ENCODE results near the gene PCDH12. TPM values are rescaled to one million over a fixed set of nuclear protein-coding genes. Genes with fewer than 3 reads are reported as not detected.

PCDH12 gene
- total RNA-seq, 1 donor from 2014 or later, result under 0.01 TPM

- TF ChIP-seq CTCF (conservative IDR thresholded peaks at IDR 0.05; ENCODE audit: low read depth, low read length), result no peak
- no peak for DNase-seq (ENCODE audit: low read depth)
- no peak overlapping the region for H3K4me3 ChIP-seq (ENCODE audit: low read depth, low read length)
Observed at GRCh38 chr5:141997358-141997960, 39.5 kb upstream of the PCDH12 start.

DNA sequence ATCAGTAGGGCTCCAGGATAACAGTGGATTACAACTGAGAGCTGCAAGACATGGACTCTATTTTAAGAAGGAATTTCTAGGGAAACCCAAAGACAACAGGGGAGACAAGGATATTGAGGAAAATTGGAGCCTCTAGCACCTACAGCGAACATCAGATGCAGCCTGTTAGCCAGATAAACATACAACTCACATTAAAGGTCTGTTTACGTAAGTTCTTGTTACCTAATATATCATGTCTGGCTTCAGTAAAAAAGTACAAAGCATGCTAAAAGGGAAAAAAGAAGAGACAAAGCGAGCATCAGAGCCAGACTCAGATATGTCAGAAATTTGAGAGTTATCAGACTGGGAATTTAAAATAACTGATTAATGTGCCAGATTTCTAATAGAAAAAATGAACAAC, 37.7 kb upstream of the PCDH12 start:
- TF ChIP-seq CTCF (conservative IDR thresholded peaks at IDR 0.05; ENCODE audit: low read depth, low read length), result no peak
- no peak overlapping the region for H3K4me3 ChIP-seq (ENCODE audit: low read depth, low read length)
- no peak for DNase-seq (ENCODE audit: low read depth)

DNA sequence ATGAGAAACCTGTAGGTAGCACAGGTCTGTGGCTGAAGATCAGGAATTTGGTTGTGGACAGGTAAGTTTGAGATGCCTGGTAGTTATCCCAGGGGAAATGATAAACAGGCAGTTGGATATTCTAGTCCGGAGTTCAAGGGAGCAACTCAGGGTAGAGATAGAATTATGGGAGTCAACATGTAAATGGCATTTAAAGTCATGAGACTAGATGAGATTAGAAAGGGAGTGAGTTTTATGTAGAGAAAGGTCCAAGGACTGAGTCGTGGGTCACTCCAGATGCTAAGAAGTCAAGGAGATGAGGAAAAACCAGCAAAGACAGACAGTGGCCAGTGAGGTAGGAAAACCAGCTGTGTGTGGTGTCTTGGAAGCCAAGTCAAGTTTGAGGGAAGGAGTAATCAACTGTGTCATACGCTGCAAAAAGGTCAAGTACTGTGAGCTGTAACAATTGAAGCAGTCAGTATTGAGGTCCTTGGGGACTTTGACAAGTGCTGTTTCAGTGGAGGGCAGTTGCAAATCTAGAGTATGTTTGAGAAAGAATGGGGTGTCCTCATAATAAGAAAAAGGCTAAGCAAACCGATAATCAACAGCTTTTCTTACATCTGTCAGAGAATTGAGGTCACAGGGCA, 36.6 kb upstream of the PCDH12 start:
- H3K4me3 ChIP-seq (ENCODE audit: low read depth, low read length), result no peak overlapping the region
- no peak for DNase-seq (ENCODE audit: low read depth)
- no peak for TF ChIP-seq CTCF (conservative IDR thresholded peaks at IDR 0.05; ENCODE audit: low read depth, low read length)

GRCh38 chr5:141992349-141992963, 34.5 kb upstream of the PCDH12 start:
- peak; percentile 80 for TF ChIP-seq CTCF (conservative IDR thresholded peaks at IDR 0.05; ENCODE audit: low read depth, low read length)
- H3K4me3 ChIP-seq (ENCODE audit: low read depth, low read length), result no peak overlapping the region
- DNase-seq (ENCODE audit: low read depth), result no peak

DNA sequence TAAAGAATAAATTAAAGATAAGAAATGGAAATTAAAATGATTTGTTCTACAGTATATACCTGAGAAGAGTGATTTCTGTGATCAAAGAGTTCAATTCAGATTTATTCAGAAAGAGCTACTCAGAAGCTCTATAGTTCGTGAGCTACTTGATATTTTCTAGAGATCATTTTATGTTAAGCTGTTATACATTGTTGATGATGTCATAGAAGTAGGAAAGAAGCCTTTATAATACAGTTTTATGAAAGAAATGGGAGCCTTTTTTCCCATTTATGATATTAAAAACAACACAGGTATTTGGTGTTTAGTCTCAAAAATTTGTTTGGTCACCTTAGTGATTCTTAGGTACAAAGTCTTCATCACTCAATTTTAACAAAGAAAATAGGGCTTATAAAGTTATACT, 31.7 kb upstream of the PCDH12 start:
- DNase-seq (ENCODE audit: low read depth), result no peak
- no peak for TF ChIP-seq CTCF (conservative IDR thresholded peaks at IDR 0.05; ENCODE audit: low read depth, low read length)
- H3K4me3 ChIP-seq (ENCODE audit: low read depth, low read length), result no peak overlapping the region

- TF ChIP-seq CTCF (conservative IDR thresholded peaks at IDR 0.05; ENCODE audit: low read depth, low read length), result no peak
- no peak for DNase-seq (ENCODE audit: low read depth)
- H3K4me3 ChIP-seq (ENCODE audit: low read depth, low read length), result no peak overlapping the region
Observed at GRCh38 chr5:141986072-141986471, 28.1 kb upstream of the PCDH12 start.
